SK-N-SH treated with all-trans-retinoic acid at 6 μM for 48 hours (cell line): ENCODE data around the gene GPR160.

Experiments used
- ARNTL ChIP-seq: fragments of 450-650 bp; formaldehyde crosslinking; IDR thresholded peaks from 2 replicates; pipeline ENCODE4 v1.5.0; 2020; ENCODE audit warnings: low read depth, mild to moderate bottlenecking, moderate library complexity, borderline replicate concordance
- CREB5 ChIP-seq: fragments of 250-450 bp; sonication (Bioruptor Pico); IDR thresholded peaks from 2 replicates; pipeline ENCODE4 v1.5.1; 2020; ENCODE audit warnings: low read depth, mild to moderate bottlenecking, moderate library complexity
- ISL1 ChIP-seq: fragments of 250-450 bp; sonication (Bioruptor Pico); IDR thresholded peaks from 2 replicates; pipeline ENCODE4 v2.1.2; 2022; ENCODE audit warnings: mild to moderate bottlenecking, moderate library complexity
- PATZ1 ChIP-seq: fragments of 250-450 bp; sonication (Bioruptor Pico); IDR thresholded peaks from 2 replicates; pipeline ENCODE4 v1.8.0; 2020; ENCODE audit warnings: mild to moderate bottlenecking, moderate library complexity, borderline replicate concordance
- PPARA ChIP-seq: fragments of 250-450 bp; sonication (Bioruptor Pico); IDR thresholded peaks from 2 replicates; pipeline ENCODE4 v1.5.0; 2020; ENCODE audit warnings: mild to moderate bottlenecking, borderline replicate concordance
- TOX ChIP-seq: fragments of 250-450 bp; sonication (Bioruptor Pico); IDR thresholded peaks from 2 replicates; pipeline ENCODE4 v1.8.0; 2021; ENCODE audit warnings: mild to moderate bottlenecking, moderate library complexity, borderline replicate concordance
- ZC3H10 ChIP-seq: fragments of 250-450 bp; sonication (Bioruptor Pico); IDR thresholded peaks from 2 replicates; pipeline ENCODE4 v1.5.1; 2021; ENCODE audit warnings: mild to moderate bottlenecking, moderate library complexity
- ZFP30 ChIP-seq: fragments of 450-650 bp; formaldehyde crosslinking; IDR thresholded peaks from 2 replicates; pipeline ENCODE4 v1.5.0; 2022; ENCODE audit warnings: mild to moderate bottlenecking, moderate library complexity

GRCh38 chr3:170044271-170044670 is 6.5 kb downstream of the GPR160 start:
- TF ChIP-seq ISL1 (CRISPR knock-in tag) (no peak), ARNTL (no peak), ZC3H10 (CRISPR knock-in tag) (no peak), ZFP30 (CRISPR knock-in tag) (no peak), PATZ1 (CRISPR knock-in tag) (no peak), CREB5 (CRISPR knock-in tag) (no peak), PPARA (no peak), TOX (CRISPR knock-in tag) (no peak)
